HG02642 (cell line): ENCODE measurements around the gene KRTAP12-1.
"Not testable (repeated sequence)": the region's sequence is repeated elsewhere in the genome, so short reads cannot be mapped to it uniquely, and the experiment has no call there.

Source experiments
- ATAC-seq: cut with Tn5 transposase; IDR thresholded peaks from one replicate; pipeline ENCODE4 v1.9.1; 2021; ENCODE audit warnings: mild to moderate bottlenecking; ENCODE audit not compliant: unreplicated experiment, poor library complexity

KRTAP12-1 gene

DNA sequence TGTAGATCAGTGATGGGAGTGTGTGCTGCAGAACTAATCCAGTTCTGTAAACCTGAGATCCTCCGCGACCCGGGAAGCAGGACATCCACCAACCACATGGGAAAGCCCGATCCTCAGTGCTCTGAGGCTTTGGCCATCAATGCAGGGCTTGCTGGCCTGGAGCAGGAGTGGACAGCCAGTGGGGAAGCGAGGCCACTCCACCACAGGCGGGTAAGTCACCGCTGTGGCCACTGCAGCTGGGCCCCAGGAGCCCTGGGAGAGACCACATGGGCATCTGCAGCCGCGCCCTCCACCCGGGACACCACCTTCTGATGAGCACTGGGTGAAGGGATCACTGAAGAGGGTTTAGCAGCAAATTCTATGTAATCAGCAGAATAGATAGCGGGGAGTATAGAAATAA, 811 bp downstream of the KRTAP12-1 start:
- no peak for ATAC-seq

DNA sequence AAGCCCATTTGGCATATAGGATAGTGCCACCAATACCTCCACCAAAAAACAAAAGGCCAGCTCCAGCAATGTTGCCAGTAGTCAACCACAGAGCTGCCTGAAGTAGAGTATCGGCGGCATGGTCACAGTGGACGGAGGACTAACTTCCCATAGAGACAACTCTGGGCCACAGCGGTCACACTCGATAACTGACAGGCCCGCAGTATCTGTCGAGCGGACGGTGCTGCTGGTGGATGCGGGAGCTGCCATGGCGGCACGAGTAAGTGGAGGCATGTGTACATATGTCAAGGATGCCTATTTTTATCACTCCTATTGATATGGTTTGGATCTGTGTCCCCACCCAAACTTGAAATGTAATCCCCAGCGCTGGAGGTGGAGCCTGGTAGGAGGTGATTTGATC, 4.1 kb downstream of the KRTAP12-1 start:
- ATAC-seq, result no peak

GRCh38 chr21:44671911-44672310, 10.1 kb downstream of the KRTAP12-1 start:
- no peak for ATAC-seq

GRCh38 chr21:44670642-44671432, 11.1 kb downstream of the KRTAP12-1 start:
- no peak for ATAC-seq

GRCh38 chr21:44667612-44668011, 14.4 kb downstream of the KRTAP12-1 start:
- no peak for ATAC-seq

DNA sequence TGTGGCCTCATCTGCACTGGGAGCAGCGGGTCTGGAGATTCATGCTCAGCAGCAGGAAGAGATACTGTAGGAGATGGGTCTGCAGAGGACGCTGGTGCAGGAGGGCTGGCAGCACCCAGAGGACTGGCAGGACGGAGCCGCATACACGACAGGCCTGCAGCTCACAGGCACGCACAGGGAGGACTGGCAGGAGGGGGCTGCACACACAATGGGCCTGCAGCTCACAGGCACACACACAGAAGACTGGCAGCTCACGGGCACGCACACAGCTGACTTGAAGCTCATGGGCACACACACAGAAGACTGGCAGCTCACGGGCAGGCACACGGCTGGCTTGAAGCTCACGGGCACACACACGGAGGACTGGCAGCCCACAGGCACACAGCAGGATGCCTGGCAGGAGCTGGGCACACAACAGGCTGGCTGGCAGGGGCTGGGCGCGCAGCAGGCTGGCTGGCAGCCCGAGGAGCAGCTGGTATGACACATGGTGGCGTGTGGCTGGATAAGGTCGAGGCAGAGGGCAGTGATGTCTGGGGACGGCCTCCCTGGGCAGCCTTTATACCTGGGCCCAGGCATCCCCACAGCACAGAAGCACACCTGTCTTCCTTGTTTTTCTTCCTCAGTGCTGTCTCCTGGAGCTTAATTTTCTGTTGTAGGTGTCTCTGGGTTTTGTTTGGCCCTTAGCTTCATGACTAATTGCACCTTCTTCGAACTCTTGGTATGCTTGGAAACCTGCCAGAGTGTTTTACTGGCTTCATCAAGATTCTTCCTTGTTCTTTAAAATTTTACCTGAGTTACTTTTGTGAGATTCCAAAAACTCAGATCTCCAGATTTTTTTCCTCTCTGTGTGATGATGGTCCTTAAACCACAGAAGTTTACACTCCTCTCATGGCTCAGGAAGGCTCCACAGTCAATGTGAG, 15.3 kb downstream of the KRTAP12-1 start, which contains the start of gene KRTAP12-2:
KRTAP12-2 (minus strand) TSS at position 527 of the 920 bp plus-strand sequence; CDS start at position 486, 41 bp downstream.
- ATAC-seq, result no peak

- ATAC-seq, result no peak
Measured at GRCh38 chr21:44664691-44665090, 17.3 kb downstream of the KRTAP12-1 start.

GRCh38 chr21:44661567-44661966, 20.4 kb downstream of the KRTAP12-1 start:
- ATAC-seq, result not testable (repeated sequence)

DNA sequence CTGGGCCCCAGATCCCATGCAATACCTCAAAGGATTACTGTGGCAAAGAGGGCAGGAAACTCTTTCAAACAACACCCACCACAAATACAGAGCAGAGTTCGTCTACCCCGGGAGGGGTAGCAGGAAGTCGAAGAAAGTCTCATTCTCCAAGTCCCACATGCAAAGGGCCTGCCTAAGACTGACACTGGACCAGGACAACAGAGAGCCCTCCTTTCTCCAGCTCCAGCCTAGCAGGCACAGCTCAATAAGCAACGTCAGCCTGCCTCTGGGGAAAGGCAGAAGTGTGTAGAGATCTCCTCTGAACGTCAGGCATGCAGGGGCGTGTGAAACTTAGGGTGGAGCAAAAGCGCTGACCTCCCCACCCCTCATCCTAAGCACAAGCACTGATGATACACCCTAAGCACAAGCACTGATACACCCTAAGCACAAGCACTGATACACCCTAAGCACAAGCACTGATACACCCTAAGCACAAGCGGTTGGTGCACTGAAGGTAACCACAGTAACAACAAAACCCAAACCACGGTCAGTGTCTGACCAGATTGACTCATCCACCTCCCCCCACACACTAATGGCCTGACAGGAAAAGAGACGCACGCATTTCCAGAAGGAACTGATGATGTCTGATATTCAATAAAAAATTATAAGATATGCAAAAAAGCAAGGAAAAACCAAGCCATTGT, 22.9 kb downstream of the KRTAP12-1 start:
- ATAC-seq, result no peak

- no peak for ATAC-seq
Measured at GRCh38 chr21:44658541-44658910, 23.4 kb downstream of the KRTAP12-1 start.

DNA sequence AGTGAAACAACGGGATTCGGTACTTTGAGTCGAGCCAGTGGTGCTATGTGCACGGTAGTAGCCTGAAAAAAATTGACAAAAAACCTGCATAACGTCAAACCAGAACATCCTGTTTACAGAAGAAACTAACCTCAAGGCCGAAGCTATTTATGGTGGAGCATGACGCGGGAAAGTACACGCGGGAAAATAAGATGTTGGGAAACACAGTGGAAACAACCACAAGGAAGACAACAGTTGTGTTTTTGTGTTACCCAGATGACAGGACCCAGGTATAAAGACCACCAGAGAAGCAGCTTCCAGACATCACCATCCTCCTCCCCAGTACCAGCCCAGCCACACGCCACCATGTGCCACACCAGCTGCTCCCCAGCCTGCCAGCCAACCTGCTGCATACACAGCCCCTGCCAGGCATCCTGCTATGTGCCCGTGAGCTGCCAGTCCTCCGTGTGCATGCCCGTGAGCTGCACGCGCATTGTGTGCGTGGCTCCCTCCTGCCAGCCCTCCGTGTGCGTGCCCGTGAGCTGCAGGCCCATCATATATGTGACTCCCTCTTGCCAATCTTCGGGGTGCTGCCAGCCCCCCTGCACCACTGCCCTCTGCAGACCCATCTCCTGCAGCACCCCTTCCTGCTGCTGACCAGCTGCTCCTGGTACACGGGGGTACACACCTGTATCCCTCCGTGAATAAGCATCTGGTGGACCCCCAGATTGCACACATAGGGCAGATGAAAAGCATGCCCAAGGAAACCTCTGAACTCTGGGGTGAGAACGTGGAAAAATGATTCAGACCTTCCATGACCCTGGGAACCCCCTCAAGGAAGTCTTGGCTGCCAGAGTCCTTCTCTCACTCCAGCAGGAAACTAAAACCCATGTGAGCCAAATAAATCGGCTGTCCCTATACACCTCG, 24.1 kb downstream of the KRTAP12-1 start, which contains the start of gene KRTAP12-3:
KRTAP12-3 (plus strand) TSS at position 298 of the 906 bp plus-strand sequence; CDS start at position 346, 48 bp downstream.
- ATAC-seq, result no peak

DNA sequence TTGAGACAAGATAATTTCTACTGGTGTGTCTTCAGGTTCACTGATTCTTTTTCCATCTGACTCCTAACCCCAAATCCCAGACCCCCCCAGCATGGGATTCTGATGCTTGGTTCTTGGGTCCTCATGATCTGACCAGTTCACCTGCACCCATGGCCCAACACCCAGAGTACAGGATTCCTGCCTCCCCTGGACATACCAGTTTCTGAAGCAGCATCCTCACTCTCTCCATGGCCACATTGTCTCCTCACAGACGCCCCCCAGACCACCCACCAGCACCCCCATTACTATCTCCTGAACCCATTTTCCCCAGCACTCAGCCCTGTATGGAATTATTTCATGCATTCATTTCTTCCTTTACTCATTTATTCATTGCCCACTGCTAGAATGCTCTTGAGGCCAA, 25.1 kb downstream of the KRTAP12-1 start:
- ATAC-seq, result no peak

GRCh38 chr21:44654576-44655175, 27.3 kb downstream of the KRTAP12-1 start, which contains the start of gene KRTAP12-4:
Gene KRTAP12-4, minus strand, starts transcription at chr21:44654659. Its CDS starts 45 bp downstream, at chr21:44654614.
- no peak for ATAC-seq

DNA sequence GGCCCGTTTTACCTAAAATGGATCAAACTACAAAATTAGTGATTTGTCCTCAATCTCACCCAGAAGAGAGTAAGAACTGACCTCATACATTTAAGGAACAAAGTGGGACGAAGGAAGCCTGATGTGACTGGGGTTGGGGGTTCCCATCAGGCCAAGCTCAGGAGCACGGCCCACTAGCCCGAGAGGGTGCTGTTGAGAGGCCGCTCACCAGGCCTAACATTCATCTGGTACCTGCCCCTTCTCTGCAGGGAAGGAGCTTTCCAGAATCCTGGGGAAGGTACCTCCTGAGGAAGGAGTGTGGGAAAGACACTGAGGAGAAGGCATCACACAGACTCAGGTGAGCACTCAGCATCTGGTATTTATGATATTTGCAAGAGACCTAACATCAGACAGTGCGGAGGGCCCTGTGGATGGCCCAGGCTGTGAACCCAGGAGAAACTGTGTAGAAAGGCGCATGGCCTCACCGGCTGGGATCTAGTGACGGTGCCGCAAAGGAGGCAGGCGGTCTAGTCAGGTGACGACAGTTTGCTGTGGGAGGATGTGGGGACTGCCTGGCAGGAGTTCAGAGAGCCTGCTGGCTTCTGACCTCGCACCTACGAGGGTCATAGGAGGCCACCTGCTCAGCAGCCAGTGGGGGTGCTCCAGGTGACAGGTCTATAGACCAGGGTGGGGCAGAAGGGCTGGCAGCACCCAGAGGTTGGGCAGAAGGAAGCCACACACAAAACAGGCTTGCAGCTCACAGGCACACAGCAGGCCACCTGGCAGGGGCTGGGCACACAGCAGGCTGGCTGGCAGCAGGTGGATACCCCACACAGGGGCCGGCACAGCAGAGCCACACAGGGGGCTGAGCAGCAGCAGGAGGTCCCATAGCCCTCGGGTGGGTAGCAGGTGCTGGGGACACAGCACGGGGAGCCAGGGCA, 28.0 kb downstream of the KRTAP12-1 start:
- no peak for ATAC-seq

DNA sequence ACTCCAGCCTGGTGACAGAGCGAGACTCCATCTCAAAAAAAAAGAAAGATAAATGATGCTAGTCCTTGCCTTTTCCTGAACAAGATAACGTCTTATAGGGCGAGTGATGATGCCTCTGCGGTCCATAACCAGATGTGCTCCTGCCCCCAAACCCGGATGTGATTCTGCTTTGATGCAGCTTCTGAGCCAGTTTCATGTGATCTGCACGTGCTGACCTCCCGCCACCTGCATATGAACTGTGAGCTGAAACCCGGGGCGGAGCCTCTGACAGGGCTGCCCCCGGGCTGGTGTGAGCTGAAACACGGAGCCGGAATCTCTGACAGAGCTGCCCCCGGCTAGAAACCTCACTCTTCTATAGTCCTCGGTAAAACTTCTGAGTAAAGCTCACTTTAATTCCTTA, 28.8 kb downstream of the KRTAP12-1 start:
- ATAC-seq, result no peak

DNA sequence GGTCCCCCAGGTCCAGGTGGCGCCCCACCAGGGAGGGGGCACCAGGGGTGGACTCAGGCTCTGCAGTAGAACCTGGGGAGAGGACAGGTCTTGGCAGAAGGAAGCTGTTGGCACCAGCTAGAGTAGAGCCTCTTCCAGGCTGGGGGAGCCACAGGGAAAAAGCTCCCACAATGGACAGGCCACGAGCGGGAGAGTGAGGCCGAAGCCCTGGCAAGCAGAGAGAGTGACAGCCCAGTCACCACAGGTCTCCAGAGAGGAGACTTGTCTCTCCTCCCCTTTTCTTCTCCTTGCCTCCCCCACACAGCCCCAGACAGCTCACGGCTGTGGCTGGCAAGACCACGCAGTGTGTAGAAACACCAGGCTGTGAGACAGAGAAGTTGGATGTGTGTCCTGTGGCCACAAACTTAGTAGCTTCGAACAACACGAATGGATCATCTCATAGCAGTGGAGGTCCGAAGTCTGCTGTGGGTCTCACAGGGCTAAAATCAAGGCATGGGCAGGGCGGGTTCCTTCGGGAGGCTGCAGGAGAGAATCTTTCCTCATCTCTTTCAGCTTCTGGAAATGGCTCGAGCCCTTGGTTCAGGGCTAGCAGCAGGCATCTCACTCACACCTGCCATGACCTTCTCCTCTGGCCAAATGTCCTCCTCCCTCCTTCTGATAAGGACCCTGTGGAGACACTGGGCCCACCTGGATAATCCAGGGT, 30.8 kb downstream of the KRTAP12-1 start:
- ATAC-seq, result no peak

DNA sequence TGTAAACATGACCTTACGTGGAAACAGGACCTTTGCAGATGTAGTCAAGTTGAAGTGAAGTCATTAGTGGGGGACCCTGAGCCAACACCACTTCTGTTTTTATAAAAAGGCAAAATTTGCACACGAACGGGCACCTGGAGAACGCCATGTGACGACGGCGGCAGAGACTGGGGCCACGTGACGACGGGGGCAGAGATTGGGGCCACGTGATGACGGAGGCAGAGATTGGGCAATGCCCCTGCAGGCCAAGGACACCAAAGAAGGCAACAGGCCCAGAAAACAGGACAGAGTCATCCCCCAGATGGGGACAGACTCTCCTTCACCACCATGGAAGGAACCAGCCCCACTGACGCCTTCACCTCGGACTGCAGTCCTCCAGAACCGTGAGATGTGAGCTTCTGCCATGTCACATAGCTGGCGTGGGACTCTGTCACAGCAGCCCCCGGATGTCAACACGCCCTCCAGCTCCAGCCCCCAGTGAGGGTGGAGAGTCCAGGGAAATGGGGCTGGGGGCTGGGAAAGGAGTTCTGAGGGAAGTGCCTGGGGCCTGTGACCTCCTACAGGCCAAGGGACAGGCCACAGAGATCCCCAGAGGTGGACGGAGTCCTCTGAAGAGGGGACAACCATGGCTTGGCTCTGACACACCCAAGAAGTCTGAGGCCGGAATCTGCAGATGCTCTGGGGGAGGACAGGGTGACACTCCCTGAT, 31.5 kb downstream of the KRTAP12-1 start:
- no peak for ATAC-seq
